Measurements from ENCODE around the gene ZNF423. TPM values are rescaled to one million over a fixed set of nuclear protein-coding genes. Genes with fewer than 3 reads are reported as not detected.

ZNF423 gene
- total RNA-seq, 1 donor from 2014 or later: 16.7 TPM

DNA sequence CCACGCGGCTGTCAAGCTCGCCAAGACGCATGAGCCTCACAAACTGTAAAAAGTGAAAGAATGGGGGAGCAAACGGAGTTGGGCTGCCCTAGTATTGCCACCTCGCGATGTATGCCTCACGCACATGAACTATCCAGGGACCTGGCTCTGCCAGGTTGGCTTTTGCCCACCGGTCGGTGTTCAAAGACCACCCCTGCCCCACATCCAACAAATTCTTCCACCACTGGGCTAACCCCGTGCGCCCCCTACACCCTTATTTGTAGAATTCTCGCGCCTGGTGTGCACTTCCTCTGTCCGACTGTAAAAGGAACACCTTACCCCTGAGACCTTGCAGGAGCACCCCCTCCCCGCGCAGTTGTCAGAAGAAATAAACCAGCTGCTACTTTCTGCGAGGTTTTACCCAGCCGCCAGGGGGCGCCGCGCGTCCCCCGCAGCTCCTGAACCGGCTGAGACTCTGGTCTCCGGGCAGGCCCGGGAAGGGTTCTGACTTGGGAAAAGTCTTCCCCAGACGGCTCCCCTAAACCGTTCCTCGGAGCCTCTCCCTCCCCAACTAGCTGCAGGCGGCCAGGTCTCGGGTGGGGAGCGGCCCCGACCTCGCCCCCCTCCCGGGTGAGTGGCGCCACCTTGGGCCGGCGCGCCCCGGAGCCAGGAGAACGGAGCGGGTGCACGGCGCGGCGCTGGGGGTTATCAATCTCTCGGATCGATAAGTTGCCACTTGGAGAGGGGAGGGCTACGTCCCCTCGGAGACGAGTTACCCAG, 1.7 kb upstream of the ZNF423 start:
- H3K27me3 ChIP-seq (ENCODE audit: control insufficient read depth in 3 of 3, insufficient read depth in 3 of 3, low read length in 3 of 3): no peaks in the 10 kb centered on the region
- peak overlapping the region; percentile 66 to 81 (median 69) for H3K4me3 ChIP-seq (ENCODE audit: low read length in 3 of 3)
- no peaks in the 10 kb centered on the region for H3K9me3 ChIP-seq (ENCODE audit: control insufficient read depth in 3 of 3, low read length in 3 of 3)
- peaks cover 18 to 26% (median 21%) of the 10 kb centered on the region in 3 donors for H3K4me1 ChIP-seq (ENCODE audit: control insufficient read depth in 3 of 3, insufficient read depth in 3 of 3, low read length in 3 of 3)
- H3K36me3 ChIP-seq (ENCODE audit: control insufficient read depth in 3 of 3, insufficient read depth in 3 of 3, low read length in 3 of 3): no peaks in the 10 kb centered on the region
- peak overlapping the region; percentile 65 for H3K27ac ChIP-seq (ENCODE audit: low read depth, low read length)
- H3K9ac ChIP-seq (ENCODE audit: low read depth in 1 of 3, low read length in 3 of 3): peak overlapping the region; percentile 73 to 79 (median 74)

GRCh38 chr16:49856672-49857330, 889 bp upstream of the ZNF423 start:
- Histone ChIP-seq H3K36me3 (ENCODE audit: control insufficient read depth in 3 of 3, insufficient read depth in 3 of 3, low read length in 3 of 3) (no peaks in the 10 kb centered on the region), H3K9ac (ENCODE audit: low read depth in 1 of 3, low read length in 3 of 3) (peak overlapping the region in 2 of 3 donors; percentile 73 to 79), H3K27ac (ENCODE audit: low read depth, low read length) (peak overlapping the region; percentile 56), H3K27me3 (ENCODE audit: control insufficient read depth in 3 of 3, insufficient read depth in 3 of 3, low read length in 3 of 3) (no peaks in the 10 kb centered on the region), H3K9me3 (ENCODE audit: control insufficient read depth in 3 of 3, low read length in 3 of 3) (no peaks in the 10 kb centered on the region), H3K4me1 (ENCODE audit: control insufficient read depth in 3 of 3, insufficient read depth in 3 of 3, low read length in 3 of 3) (peaks cover 24 to 31% (median 28%) of the 10 kb centered on the region in 3 donors), H3K4me3 (ENCODE audit: low read length in 3 of 3) (peak overlapping the region; percentile 66 to 81 (median 67))

DNA sequence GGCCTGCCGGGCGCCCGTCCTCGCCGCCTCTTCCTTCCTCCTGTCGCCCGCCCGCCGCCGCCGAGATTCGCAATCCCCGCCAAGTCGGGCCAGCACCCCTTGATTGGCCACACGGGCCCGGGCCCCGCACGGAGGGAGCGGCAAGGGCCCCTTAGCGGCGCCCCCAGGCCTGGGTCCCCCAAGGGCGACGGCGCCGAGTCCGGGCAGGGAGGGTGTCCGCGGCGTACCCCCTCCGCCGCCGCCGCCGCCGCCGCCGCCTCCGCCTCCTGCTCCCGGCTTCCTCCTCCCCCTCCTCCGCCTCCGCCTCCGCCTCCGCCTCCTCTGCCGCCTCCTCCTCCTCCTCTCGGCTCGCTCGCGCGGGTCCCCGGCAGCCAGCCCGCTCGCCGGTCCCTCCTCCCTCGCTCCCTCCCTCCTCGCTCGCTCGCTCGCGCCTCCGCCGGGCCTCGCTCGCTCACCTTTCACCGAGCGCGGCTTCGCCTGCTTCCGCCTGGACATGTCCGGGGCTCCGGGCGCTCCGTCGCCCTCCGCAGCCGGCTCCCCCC, 561 bp downstream of the ZNF423 start:
- Histone ChIP-seq H3K27me3 (ENCODE audit: control insufficient read depth in 3 of 3, insufficient read depth in 3 of 3, low read length in 3 of 3) (no peaks in the 10 kb centered on the region), H3K36me3 (ENCODE audit: control insufficient read depth in 3 of 3, insufficient read depth in 3 of 3, low read length in 3 of 3) (no peaks in the 10 kb centered on the region), H3K4me3 (ENCODE audit: low read length in 3 of 3) (peak overlapping the region in 2 of 3 donors; percentile 66 to 75), H3K9ac (ENCODE audit: low read depth in 1 of 3, low read length in 3 of 3) (peak overlapping the region in 2 of 3 donors; percentile 32 to 86), H3K9me3 (ENCODE audit: control insufficient read depth in 3 of 3, low read length in 3 of 3) (no peaks in the 10 kb centered on the region), H3K27ac (ENCODE audit: low read depth, low read length) (peak overlapping the region; percentile 87), H3K4me1 (ENCODE audit: control insufficient read depth in 3 of 3, insufficient read depth in 3 of 3, low read length in 3 of 3) (peaks cover 39 to 45% (median 42%) of the 10 kb centered on the region in 3 donors)

DNA sequence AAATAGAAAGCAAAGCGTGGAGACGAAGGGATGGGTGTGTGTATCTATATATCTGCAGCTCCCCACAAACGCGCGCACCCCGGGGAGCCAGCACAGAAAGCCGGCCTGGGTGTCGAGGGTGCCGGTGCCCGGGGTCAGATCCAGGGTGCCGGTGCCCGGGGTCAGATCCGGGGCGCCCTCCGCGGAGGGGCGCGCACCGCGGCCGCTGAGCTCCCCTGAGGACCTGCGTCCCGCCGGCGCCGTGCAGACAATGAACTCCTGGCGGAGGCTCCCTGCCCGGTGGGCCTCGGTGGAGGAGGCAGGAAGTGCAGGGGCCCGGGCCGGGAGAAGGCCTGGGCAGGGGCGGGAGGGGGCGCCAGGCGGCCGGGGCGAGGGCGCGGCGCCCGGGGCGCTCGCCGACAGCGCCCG, 1.1 kb downstream of the ZNF423 start:
- peak overlapping the region; percentile 69 to 75 (median 70) for H3K4me3 ChIP-seq (ENCODE audit: low read length in 3 of 3)
- peak overlapping the region; percentile 87 for H3K27ac ChIP-seq (ENCODE audit: low read depth, low read length)
- no peaks in the 10 kb centered on the region for H3K9me3 ChIP-seq (ENCODE audit: control insufficient read depth in 3 of 3, low read length in 3 of 3)
- no peaks in the 10 kb centered on the region for H3K27me3 ChIP-seq (ENCODE audit: control insufficient read depth in 3 of 3, insufficient read depth in 3 of 3, low read length in 3 of 3)
- peaks cover 44 to 51% (median 48%) of the 10 kb centered on the region in 3 donors for H3K4me1 ChIP-seq (ENCODE audit: control insufficient read depth in 3 of 3, insufficient read depth in 3 of 3, low read length in 3 of 3)
- H3K9ac ChIP-seq (ENCODE audit: low read depth in 1 of 3, low read length in 3 of 3): peak overlapping the region; percentile 77 to 86 (median 85)
- H3K36me3 ChIP-seq (ENCODE audit: control insufficient read depth in 3 of 3, insufficient read depth in 3 of 3, low read length in 3 of 3): no peaks in the 10 kb centered on the region

DNA sequence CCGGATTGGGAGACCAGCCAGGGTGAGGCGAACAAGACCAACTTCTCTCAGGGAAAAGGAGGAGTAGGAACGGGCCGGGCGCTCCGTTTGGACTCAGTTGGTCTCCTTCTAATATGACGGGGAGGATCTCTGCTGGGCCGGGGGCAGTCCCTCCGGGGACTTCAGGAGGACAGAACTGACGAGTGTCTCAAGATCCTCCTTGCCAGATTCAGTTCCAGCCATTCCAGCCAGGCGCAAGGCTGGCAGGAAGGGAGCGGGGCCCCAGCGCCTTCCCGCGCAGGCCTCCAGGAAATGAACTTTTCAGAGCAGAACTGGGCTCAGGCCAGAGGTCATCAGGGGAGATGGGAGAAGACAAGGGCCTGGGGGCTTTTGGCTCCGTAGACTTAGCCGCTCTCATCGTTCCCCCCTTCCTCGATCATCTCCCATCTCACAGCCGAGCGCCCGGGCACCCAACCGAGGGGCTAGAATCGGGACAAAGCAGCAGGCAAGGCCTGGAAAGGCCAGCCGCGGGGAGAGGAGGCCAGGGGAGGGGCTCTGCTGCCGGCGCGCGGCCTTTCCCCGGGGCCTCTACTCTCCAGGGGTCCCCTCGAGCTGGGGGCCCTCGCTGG, 1.6 kb downstream of the ZNF423 start:
- H3K4me3 ChIP-seq (ENCODE audit: low read length in 3 of 3): peak overlapping the region; percentile 69 to 75 (median 70)
- H3K27me3 ChIP-seq (ENCODE audit: control insufficient read depth in 3 of 3, insufficient read depth in 3 of 3, low read length in 3 of 3): no peaks in the 10 kb centered on the region
- H3K9me3 ChIP-seq (ENCODE audit: control insufficient read depth in 3 of 3, low read length in 3 of 3): no peaks in the 10 kb centered on the region
- H3K9ac ChIP-seq (ENCODE audit: low read depth in 1 of 3, low read length in 3 of 3): peak overlapping the region; percentile 77 to 86 (median 85)
- no peaks in the 10 kb centered on the region for H3K36me3 ChIP-seq (ENCODE audit: control insufficient read depth in 3 of 3, insufficient read depth in 3 of 3, low read length in 3 of 3)
- H3K4me1 ChIP-seq (ENCODE audit: control insufficient read depth in 3 of 3, insufficient read depth in 3 of 3, low read length in 3 of 3): peaks cover 44 to 53% (median 52%) of the 10 kb centered on the region in 3 donors
- peak overlapping the region; percentile 87 for H3K27ac ChIP-seq (ENCODE audit: low read depth, low read length)

DNA sequence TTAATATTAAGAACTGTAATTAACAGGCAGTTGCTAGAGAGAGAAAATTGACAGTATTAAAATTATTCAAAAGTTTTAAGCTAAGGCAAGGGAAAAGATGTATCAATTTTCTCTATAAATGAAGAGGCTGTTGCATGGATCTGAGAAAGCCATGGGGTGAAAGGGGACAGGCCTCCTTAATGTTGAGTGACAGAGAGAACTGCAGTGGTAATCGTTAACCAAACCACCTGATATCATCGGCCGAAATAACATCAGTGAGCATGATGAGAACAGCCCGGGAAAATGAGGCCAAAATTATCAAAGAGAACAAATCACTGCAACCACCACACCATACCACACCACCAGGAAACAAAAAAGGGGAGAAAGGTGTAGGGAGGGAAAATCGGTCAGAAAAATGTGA, 3.6 kb downstream of the ZNF423 start:
- H3K27ac ChIP-seq (ENCODE audit: low read depth, low read length): peak overlapping the region; percentile 33
- no peak overlapping the region for H3K9ac ChIP-seq (ENCODE audit: low read depth in 1 of 3, low read length in 3 of 3)
- peaks cover 0 to under 1% (median 0%) of the 10 kb centered on the region in 3 donors for H3K36me3 ChIP-seq (ENCODE audit: control insufficient read depth in 3 of 3, insufficient read depth in 3 of 3, low read length in 3 of 3)
- no peaks in the 10 kb centered on the region for H3K9me3 ChIP-seq (ENCODE audit: control insufficient read depth in 3 of 3, low read length in 3 of 3)
- H3K4me3 ChIP-seq (ENCODE audit: low read length in 3 of 3): peak overlapping the region in 1 of 3 donors; percentile 9
- H3K27me3 ChIP-seq (ENCODE audit: control insufficient read depth in 3 of 3, insufficient read depth in 3 of 3, low read length in 3 of 3): no peaks in the 10 kb centered on the region
- H3K4me1 ChIP-seq (ENCODE audit: control insufficient read depth in 3 of 3, insufficient read depth in 3 of 3, low read length in 3 of 3): peaks cover 44 to 56% (median 50%) of the 10 kb centered on the region in 3 donors

DNA sequence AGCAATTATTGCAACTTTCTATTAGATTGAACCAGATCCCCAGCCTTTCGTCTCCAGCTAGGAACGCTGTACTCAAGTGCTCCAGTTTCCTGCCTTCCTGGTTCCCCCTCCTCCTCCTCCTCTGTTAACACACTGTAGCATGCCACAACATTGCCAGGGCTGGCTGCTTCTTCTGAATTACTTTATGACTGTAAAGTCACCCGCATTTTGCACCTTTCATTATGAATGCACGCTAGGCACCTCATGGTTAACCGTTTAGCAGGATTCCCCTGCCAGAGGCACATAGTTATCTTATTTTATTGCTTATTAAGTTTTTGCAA, 4.5 kb downstream of the ZNF423 start:
- H3K27me3 ChIP-seq (ENCODE audit: control insufficient read depth in 3 of 3, insufficient read depth in 3 of 3, low read length in 3 of 3): no peaks in the 10 kb centered on the region
- H3K9ac ChIP-seq (ENCODE audit: low read depth in 1 of 3, low read length in 3 of 3): peak overlapping the region; percentile 33 to 66 (median 52)
- peak overlapping the region; percentile 45 to 49 (median 47) for H3K4me3 ChIP-seq (ENCODE audit: low read length in 3 of 3)
- peaks cover 50 to 65% (median 52%) of the 10 kb centered on the region in 3 donors for H3K4me1 ChIP-seq (ENCODE audit: control insufficient read depth in 3 of 3, insufficient read depth in 3 of 3, low read length in 3 of 3)
- no peak overlapping the region for H3K27ac ChIP-seq (ENCODE audit: low read depth, low read length)
- peaks cover 0 to 3% (median 2%) of the 10 kb centered on the region in 3 donors for H3K36me3 ChIP-seq (ENCODE audit: control insufficient read depth in 3 of 3, insufficient read depth in 3 of 3, low read length in 3 of 3)
- H3K9me3 ChIP-seq (ENCODE audit: control insufficient read depth in 3 of 3, low read length in 3 of 3): no peaks in the 10 kb centered on the region

- Histone ChIP-seq H3K27ac (ENCODE audit: low read depth, low read length) (no peak overlapping the region), H3K9me3 (ENCODE audit: control insufficient read depth in 3 of 3, low read length in 3 of 3) (no peaks in the 10 kb centered on the region), H3K4me3 (ENCODE audit: low read length in 3 of 3) (peak overlapping the region; percentile 45 to 49 (median 47)), H3K9ac (ENCODE audit: low read depth in 1 of 3, low read length in 3 of 3) (peak overlapping the region; percentile 52 to 72 (median 66)), H3K27me3 (ENCODE audit: control insufficient read depth in 3 of 3, insufficient read depth in 3 of 3, low read length in 3 of 3) (no peaks in the 10 kb centered on the region), H3K4me1 (ENCODE audit: control insufficient read depth in 3 of 3, insufficient read depth in 3 of 3, low read length in 3 of 3) (peaks cover 50 to 67% (median 52%) of the 10 kb centered on the region in 3 donors), H3K36me3 (ENCODE audit: control insufficient read depth in 3 of 3, insufficient read depth in 3 of 3, low read length in 3 of 3) (peaks cover 0 to 3% (median 2%) of the 10 kb centered on the region in 3 donors)
These were observed 5.1 kb downstream of the ZNF423 start for GRCh38 chr16:49850558-49851467.

- no peaks in the 10 kb centered on the region for H3K27me3 ChIP-seq (ENCODE audit: control insufficient read depth in 3 of 3, insufficient read depth in 3 of 3, low read length in 3 of 3)
- H3K9ac ChIP-seq (ENCODE audit: low read depth in 1 of 3, low read length in 3 of 3): peak overlapping the region in 1 of 3 donors; percentile 28
- H3K36me3 ChIP-seq (ENCODE audit: control insufficient read depth in 3 of 3, insufficient read depth in 3 of 3, low read length in 3 of 3): peaks cover 0 to 3% (median 2%) of the 10 kb centered on the region in 3 donors
- H3K4me1 ChIP-seq (ENCODE audit: control insufficient read depth in 3 of 3, insufficient read depth in 3 of 3, low read length in 3 of 3): peaks cover 50 to 67% (median 52%) of the 10 kb centered on the region in 3 donors
- H3K4me3 ChIP-seq (ENCODE audit: low read length in 3 of 3): no peak overlapping the region
- no peak overlapping the region for H3K27ac ChIP-seq (ENCODE audit: low read depth, low read length)
- H3K9me3 ChIP-seq (ENCODE audit: control insufficient read depth in 3 of 3, low read length in 3 of 3): no peaks in the 10 kb centered on the region
These were observed 6.2 kb downstream of the ZNF423 start for GRCh38 chr16:49849754-49850108.
